Astrocyte of the hippocampus (primary cell): Measurements from ENCODE around the gene TSPEAR.
A peak's percentile ranks its signal among the peaks of the same experiment; 100 is the strongest.

Experiments
- DNase-seq: peaks from one replicate; pipeline ENCODE4 v3.0.0; 2011; ENCODE audit warnings: low read depth, low spot score

The TSPEAR gene

GRCh38 chr21:44528634-44528995, 182.8 kb downstream of the TSPEAR start:
- DNase-seq: no peak

DNA sequence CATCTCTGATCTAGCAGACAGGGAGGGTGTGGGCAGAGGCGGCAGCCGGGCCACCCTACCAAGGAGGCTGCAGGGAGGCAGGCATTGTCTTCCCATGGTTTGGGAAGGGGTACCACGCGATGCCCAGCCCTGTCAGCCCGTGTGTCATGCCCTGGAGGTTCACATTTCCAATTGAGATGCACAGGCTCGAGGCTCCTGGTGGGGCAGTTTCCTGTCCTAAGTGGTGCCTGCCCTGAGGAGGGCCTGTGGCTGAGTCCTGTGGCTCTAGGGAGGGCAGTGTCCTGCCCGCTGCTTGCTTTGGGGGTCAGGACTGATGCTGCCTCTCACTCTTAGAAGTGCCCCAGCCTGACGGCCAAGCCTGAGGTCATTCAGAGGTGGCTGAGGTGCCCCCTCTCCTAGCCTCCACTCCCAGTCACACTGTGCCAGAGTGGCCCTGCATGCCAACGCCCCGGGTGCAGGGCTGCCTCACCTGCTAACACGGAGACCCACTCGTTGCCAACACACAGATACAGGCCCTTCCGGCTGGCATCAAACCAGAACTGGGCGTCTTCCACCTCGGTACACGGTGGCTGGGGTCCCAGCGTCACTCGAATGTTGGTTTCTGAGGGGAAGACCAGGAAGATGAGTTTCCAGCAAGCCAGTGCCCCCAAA, 183.3 kb downstream of the TSPEAR start:
- DNase-seq: no peak

- no peak for DNase-seq
These were observed 184.0 kb downstream of the TSPEAR start for GRCh38 chr21:44527156-44527982.

DNA sequence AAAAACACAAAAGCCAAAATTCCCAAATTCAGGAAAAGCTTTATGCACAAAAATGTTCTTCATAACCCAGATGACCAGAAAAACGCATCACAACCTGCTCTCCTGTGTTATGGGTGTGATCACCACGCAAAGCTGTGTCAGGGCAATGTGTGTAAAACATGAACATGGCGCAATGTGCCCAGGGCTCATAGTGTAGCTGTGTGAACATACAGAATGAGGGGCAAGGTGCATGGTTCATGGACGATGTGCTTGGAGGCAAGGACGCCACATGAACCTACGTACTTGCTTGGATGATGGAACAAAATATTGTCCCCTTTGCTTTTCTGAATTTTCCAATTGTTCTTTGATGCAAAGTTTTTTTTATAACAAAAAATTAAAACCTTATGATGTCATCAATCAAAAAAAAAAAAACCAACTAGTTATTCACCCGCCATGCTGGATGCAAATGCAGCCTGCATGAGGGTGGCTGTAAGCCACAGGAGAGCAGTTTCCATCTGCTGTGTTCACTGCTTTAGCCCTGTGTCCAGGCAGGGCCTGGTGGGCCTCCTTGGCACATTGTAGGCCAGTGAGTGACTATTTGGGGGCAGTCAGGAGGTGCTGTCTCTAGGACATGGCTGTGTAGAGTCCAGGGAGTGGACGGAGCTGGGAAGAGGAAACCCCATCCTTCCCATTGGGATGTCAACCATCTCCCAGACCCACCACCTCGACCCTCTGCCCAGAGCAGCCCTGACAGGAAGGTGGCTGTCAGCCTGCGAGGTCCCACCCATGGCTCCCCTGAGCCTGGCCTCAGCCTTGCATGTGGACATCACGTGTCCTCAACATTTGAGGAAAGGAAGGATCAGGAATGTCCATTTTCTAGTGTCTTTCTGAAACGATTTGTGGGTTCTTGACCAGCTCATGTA, 185.0 kb downstream of the TSPEAR start:
- no peak for DNase-seq

DNA sequence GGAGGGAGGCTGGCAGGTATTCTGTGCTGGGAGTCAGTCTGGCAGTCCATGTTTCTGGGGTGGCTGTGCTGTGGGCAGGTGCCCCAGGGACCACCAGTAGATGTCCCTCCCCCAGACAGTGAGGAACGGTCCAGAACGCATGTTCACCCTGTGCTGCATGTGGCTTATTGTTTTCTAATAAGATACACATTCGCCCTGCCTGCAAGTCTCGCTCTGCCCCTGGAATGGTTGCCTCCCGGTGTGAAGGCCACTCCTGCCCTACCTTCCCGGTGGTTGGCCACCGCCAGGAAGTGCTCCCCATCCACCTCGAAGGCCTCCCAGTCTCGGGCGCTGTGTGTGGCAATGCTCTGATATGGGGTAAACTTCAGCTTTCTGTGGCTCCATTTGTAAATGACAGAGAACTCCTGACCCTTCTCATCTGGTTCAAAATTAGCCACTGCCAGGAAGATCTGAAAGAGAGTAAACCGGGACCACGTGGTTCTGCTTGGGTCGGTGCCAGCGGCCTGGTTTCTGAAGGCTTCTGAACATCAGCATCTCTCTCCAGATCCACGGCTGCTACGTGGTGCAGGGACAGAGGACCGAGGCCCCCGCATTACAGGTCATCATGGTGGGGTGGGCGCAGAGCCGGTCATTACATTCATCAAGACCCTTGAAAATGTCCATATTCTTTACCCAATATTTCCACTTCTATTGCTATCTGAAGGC, 185.8 kb downstream of the TSPEAR start:
- no peak for DNase-seq

- DNase-seq: no peak
These were observed 186.7 kb downstream of the TSPEAR start for GRCh38 chr21:44524414-44525371.

- no peak for DNase-seq
These were observed 187.6 kb downstream of the TSPEAR start for GRCh38 chr21:44523567-44524413.

DNA sequence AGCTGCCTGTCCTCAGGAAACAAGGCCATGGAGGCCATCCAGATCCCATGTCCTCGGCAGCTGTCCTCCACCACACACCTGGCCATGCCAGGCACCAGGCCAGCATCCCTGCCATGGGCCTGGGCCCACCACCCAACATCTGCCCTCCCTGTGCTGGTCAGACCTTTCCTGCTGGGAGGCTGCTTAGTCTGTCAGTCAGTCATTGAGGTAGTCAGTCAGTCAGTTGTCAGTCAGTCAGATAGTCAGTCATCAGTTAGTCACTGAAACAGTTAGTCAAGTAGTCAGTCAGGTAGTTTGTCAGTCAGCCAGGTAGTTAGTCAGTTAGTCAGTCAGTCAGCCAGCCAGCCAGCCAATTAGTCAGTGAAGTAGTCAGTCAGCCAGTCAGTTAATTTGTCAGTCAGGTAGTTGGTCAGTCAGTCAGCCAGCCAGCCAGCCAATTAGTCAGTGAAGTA, 188.6 kb downstream of the TSPEAR start:
- DNase-seq: no peak

GRCh38 chr21:44521928-44522752, 189.2 kb downstream of the TSPEAR start:
- DNase-seq: no peak

DNA sequence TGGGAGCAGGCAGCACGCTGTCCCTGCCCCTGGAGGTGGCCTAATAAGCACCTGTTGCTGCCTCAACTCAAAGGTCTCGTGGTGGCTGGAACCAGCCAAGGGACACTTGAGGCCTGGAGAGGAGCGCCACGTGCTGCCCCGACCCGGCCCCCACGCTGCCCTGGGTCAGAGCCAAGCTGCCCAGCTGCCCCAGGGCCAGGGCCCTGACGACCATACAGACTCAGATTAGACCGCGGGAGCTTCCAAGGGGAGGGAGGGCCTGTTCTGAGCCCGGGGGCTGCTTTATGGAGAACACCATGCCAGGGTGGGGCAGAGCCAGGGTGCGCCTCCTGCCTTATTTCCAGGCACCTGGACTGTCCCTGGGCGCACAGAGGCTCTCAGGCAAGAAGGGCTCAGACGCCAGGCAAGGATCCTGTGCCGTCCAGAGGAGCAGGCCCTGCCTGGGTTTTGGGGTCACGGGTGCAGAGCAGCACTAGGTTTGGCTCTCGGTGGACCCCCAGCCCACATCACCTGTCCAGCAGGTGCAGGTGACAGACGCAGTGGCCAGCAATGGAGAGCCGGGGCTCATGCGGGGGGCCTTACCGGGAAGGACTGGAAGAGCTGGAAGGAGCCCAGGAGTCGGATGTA, 190.0 kb downstream of the TSPEAR start:
- no peak for DNase-seq

- peak; percentile 12 for DNase-seq
These were observed 190.8 kb downstream of the TSPEAR start for GRCh38 chr21:44520326-44521300.

GRCh38 chr21:44519346-44520325, 191.7 kb downstream of the TSPEAR start:
- no peak for DNase-seq

GRCh38 chr21:44518686-44519085, 192.7 kb downstream of the TSPEAR start:
- no peak for DNase-seq

DNA sequence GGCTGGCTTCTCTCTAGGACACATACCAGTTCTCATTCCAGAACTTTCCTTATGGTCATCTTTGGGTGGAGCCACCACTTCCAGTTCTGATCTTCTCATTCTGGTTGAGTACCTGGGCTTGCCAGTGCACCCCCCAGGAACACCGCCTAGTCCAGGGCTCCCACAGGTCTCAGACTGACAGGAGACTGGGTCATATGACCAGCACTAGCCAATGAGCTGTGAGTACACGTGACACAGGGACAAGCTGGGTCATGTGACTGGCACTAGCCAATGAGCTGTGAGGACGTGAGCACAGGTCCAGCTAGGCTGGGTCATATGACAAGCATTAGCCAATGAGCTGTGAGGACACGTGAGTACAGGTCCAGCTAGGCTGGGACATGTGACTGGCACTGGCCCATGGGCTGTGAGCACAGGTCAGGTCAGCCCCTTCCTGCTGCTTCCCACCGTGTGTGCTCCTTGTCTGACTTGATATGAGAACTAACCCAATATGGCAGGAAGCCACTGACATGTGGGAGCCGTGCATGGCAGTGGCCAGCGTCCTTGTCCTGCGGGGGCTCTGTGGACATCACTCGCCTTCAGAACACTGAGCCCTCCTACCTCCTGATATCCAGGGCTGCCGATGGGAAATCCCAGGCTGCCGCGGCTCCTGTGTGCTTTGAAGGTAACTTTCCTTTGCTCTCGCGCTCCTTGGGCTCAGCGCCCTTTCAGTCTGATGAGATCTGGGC, 194.0 kb downstream of the TSPEAR start:
- no peak for DNase-seq

- no peak for DNase-seq
These were observed 194.6 kb downstream of the TSPEAR start for GRCh38 chr21:44516828-44517174.
